ENCODE results near the gene ARMC12. TPM values are rescaled to one million over a fixed set of nuclear protein-coding genes. Genes with fewer than 3 reads are reported as not detected.

Gene ARMC12
- total and polyA plus RNA-seq, 10 of the 15 experiments (the other 5 are each of a cell fraction or from before 2014, with no cell fraction given): 0.10 to 1.6 (median 0.62) TPM

DNA sequence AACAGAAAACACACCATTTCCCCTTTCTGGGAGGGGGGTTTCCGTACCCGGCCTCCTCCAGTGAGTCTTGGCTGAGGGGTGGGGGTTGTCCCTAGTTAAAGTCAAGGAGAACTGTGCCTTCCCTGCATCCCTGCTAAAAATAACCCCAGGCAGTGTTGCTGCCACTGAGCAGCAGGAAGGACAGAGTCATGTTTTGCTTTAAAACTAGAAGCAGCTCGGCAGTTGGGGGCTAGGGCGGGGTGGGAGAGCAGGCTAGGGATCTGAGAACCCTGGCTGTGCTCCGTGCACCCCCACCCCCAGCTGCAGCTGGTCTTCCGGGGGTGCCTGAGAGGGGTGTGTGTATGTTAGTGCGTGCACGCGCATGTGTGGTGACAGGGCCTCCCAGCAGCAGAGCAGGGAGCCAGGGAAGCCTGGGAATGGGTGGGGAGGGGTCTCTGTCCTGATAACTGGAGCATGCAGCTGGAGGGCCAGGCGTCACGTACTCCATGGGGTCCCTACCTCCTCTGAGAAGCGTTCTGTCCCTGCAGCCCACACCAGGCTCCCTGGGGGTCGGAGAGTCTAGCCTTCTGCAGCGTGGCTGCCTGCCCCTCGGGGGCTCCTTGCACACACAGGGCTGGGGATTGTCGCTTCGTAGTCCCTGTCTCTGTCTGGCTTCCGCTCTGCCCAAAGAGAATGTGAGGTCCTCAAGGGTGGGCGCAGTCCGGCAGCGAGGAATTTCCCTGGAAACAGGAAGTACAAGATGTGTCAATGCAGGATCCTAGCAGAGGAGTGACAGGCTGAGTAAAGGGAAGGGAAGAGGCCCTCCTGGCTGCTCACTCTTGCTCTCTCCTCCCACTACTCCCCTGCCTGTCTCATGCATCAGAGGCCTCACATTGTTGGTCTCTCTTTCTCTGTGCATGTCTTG is 16.8 kb upstream of the ARMC12 start:
- FAIRE-seq (peak; percentile 54), ATAC-seq (peak; percentile 80), DNase-seq (ENCODE audit: low read depth, low spot score) (peak; percentile 70)
- in situ Hi-C loops (cut with MboI): no loop called here
- TSS peak; percentile 41 for BruUV-seq (replicated peaks)
- peak overlapping the region; percentile 84 for H3K4me2 ChIP-seq (ENCODE audit: control insufficient read depth, insufficient read depth)
- peak overlapping the region; percentile 76 for H3K27ac ChIP-seq (ENCODE audit: control insufficient read depth, insufficient read depth)
- no peaks in the 10 kb centered on the region for H4K20me1 ChIP-seq (ENCODE audit: control insufficient read depth, insufficient read depth)
- H3K4me3 ChIP-seq: peak overlapping the region; percentile 49; the same call in 1 of the 2 replicates
- H2AFZ ChIP-seq (ENCODE audit: control insufficient read depth, low read depth, low read length): peak overlapping the region; percentile 65
- no peaks in the 10 kb centered on the region for H3K79me2 ChIP-seq (ENCODE audit: control insufficient read depth, insufficient read depth, low read length)
- POLR2A ChIA-PET: interaction anchor here (1.3 to 2.7 kb wide), 5 partner anchors 10 to 40 kb away, joined by 3 to 13 read pairs (median 6); no protein-coding TSS in a partner anchor
- H3K27me3 ChIP-seq (replicated peaks in 1 of 2; ENCODE audit: control insufficient read depth in 2 of 2, insufficient read depth in 2 of 2, low read length in 1 of 2): no peaks in the 10 kb centered on the region
- intact Hi-C loops (cut with micrococcal nuclease; ENCODE audit: unreplicated experiment): no loop called here
- 6% methylated on average over 21 of the region's 21 CpGs for WGBS (ENCODE audit: insufficient coverage, insufficient replicate concordance, low lambda C conversion rate, missing lambda C conversion rate)
- RAD21 ChIA-PET (ENCODE audit: unreplicated experiment): interaction anchor here (0.6 to 4.7 kb wide), 7 partner anchors 8 to 57 kb away, joined by 3 to 36 read pairs (median 5); no protein-coding TSS in a partner anchor
- peak overlapping the region; percentile 50 for H3K9ac ChIP-seq (ENCODE audit: control insufficient read depth, insufficient read depth, low read length)
- CTCF ChIA-PET: interaction anchor here (1.1 to 1.9 kb wide), 4 partner anchors 8 to 39 kb away, joined by 3 to 5 read pairs (median 4); partner anchors contain the start of gene FKBP5
- H3K9me3 ChIP-seq (replicated peaks; ENCODE audit: control insufficient read depth, insufficient read depth, low read length): no peaks in the 10 kb centered on the region; the same call in 2 of the 3 replicates
- SMC1A ChIA-PET (ENCODE audit: uncharacterized antibody, unreplicated experiment): interaction anchor here (0.6 to 3.6 kb wide), 8 partner anchors 10 to 195 kb away, joined by 3 to 24 read pairs (median 4); partner anchors contain the start of gene ARMC12
- H3K36me3 ChIP-seq (ENCODE audit: control insufficient read depth in 2 of 2, insufficient read depth in 2 of 2, low read length in 1 of 2): no peaks in the 10 kb centered on the region
- peaks cover 41% of the 10 kb centered on the region for H3K4me1 ChIP-seq (ENCODE audit: control insufficient read depth, insufficient read depth, low read length)
- TF ChIP-seq ZBED1 (IDR thresholded peaks at IDR 0.05; ENCODE audit: borderline replicate concordance): 0 out of 2 replicates have a peak, but pooled peaks have one; percentile 36
- peak; percentile 82 for TF ChIP-seq NFIC (IDR thresholded peaks at IDR 0.05; ENCODE audit: low read depth, low read length)
- TF ChIP-seq BHLHE40 (IDR thresholded peaks at IDR 0.05; ENCODE audit: borderline replicate concordance in 1 of 2, low read depth in 2 of 2, low read length in 1 of 2): peak; percentile 23 to 77; a peak in 3 of 4 replicates
- no peak for TF ChIP-seq TAF1 (IDR thresholded peaks at IDR 0.05; ENCODE audit: borderline replicate concordance, low read depth, low read length)
- TF ChIP-seq EZH2 (IDR thresholded peaks at IDR 0.05; ENCODE audit: borderline replicate concordance, control insufficient read depth, low read depth, low read length): no peak
- TF ChIP-seq, protein P1, sequence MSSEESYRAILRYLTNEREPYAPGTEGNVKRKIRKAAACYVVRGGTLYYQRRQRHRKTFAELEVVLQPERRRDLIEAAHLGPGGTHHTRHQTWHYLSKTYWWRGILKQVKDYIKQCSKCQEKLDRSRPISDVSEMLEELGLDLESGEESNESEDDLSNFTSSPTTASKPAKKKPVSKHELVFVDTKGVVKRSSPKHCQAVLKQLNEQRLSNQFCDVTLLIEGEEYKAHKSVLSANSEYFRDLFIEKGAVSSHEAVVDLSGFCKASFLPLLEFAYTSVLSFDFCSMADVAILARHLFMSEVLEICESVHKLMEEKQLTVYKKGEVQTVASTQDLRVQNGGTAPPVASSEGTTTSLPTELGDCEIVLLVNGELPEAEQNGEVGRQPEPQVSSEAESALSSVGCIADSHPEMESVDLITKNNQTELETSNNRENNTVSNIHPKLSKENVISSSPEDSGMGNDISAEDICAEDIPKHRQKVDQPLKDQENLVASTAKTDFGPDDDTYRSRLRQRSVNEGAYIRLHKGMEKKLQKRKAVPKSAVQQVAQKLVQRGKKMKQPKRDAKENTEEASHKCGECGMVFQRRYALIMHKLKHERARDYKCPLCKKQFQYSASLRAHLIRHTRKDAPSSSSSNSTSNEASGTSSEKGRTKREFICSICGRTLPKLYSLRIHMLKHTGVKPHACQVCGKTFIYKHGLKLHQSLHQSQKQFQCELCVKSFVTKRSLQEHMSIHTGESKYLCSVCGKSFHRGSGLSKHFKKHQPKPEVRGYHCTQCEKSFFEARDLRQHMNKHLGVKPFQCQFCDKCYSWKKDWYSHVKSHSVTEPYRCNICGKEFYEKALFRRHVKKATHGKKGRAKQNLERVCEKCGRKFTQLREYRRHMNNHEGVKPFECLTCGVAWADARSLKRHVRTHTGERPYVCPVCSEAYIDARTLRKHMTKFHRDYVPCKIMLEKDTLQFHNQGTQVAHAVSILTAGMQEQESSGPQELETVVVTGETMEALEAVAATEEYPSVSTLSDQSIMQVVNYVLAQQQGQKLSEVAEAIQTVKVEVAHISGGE (CRISPR knock-in tag; IDR thresholded peaks at IDR 0.05): no peak
- TF ChIP-seq, protein P2, sequence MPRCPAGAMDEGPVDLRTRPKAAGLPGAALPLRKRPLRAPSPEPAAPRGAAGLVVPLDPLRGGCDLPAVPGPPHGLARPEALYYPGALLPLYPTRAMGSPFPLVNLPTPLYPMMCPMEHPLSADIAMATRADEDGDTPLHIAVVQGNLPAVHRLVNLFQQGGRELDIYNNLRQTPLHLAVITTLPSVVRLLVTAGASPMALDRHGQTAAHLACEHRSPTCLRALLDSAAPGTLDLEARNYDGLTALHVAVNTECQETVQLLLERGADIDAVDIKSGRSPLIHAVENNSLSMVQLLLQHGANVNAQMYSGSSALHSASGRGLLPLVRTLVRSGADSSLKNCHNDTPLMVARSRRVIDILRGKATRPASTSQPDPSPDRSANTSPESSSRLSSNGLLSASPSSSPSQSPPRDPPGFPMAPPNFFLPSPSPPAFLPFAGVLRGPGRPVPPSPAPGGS (IDR thresholded peaks at IDR 0.05; ENCODE audit: borderline replicate concordance, insufficient read depth, low read depth, low read length, poor library complexity, severe bottlenecking): peak; percentile 24
- peak; percentile 97 for TF ChIP-seq IKZF1 (conservative IDR thresholded peaks at IDR 0.05)
- TF ChIP-seq EP300 (IDR thresholded peaks at IDR 0.05; ENCODE audit: borderline replicate concordance in 1 of 2, control insufficient read depth in 1 of 2, low read depth in 2 of 2, low read length in 2 of 2): peak in 1 of 2 experiments; percentile 79; a peak in 2 of 4 replicates
- TF ChIP-seq TBL1XR1 (IDR thresholded peaks at IDR 0.05; ENCODE audit: low read depth, low read length): 0 out of 2 replicates have a peak, but pooled peaks have one; percentile 36
- TF ChIP-seq, protein P3, sequence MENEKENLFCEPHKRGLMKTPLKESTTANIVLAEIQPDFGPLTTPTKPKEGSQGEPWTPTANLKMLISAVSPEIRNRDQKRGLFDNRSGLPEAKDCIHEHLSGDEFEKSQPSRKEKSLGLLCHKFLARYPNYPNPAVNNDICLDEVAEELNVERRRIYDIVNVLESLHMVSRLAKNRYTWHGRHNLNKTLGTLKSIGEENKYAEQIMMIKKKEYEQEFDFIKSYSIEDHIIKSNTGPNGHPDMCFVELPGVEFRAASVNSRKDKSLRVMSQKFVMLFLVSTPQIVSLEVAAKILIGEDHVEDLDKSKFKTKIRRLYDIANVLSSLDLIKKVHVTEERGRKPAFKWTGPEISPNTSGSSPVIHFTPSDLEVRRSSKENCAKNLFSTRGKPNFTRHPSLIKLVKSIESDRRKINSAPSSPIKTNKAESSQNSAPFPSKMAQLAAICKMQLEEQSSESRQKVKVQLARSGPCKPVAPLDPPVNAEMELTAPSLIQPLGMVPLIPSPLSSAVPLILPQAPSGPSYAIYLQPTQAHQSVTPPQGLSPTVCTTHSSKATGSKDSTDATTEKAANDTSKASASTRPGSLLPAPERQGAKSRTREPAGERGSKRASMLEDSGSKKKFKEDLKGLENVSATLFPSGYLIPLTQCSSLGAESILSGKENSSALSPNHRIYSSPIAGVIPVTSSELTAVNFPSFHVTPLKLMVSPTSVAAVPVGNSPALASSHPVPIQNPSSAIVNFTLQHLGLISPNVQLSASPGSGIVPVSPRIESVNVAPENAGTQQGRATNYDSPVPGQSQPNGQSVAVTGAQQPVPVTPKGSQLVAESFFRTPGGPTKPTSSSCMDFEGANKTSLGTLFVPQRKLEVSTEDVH (IDR thresholded peaks at IDR 0.05; ENCODE audit: low read depth, partially characterized antibody): no peak
- TF ChIP-seq FOXK2 (IDR thresholded peaks at IDR 0.05): no peak

Data from GM12878 (cell line).